H1 (cell line): ENCODE measurements around the gene ANXA4. TPM values are rescaled to one million over a fixed set of nuclear protein-coding genes. Genes with fewer than 3 reads are reported as not detected.

Experiments
- GABPA ChIP-seq: IDR thresholded peaks from 2 replicates; pipeline ENCODE4 v1.6.1; 2011; ENCODE audit warnings: mild to moderate bottlenecking, low read length, moderate library complexity, borderline replicate concordance; ENCODE audit not compliant: insufficient read depth
- POU5F1 ChIP-seq: IDR thresholded peaks from 2 replicates; pipeline ENCODE4 v1.6.1; 2011; ENCODE audit warnings: low read depth, mild to moderate bottlenecking, low read length, moderate library complexity
- ZNF274 ChIP-seq: IDR thresholded peaks from 2 replicates; pipeline ENCODE4 v1.7.0; 2012; ENCODE audit warnings: low read length, borderline replicate concordance; ENCODE audit errors: extremely low read depth
- polyA plus RNA-seq, 7 experiments: library from polyadenylated mRNA; depleted of rRNA in 3 of 7; stranded (reverse) in 5 of 7; unstranded in 2 of 7; fragments of >200 nt in 5 of 7; fragments of 200-250 nt in 2 of 7; gene quantifications; 1 replicate in 5 of 7; 2 replicates in 1 of 7; 4 replicates in 1 of 7; pipeline versions ENCODE4 v1.2.1 to v1.2.3, GENCODE V29; 2011 to 2013; ENCODE audit warnings: missing spikeins in 2 of 7, mixed read lengths in 2 of 7
- total RNA-seq: library from RNA; stranded (reverse); fragmentation: NEBNext Ultra II Directional; extraction: Animal tissue kit (Norgen Biotek cat#: 25700); gene quantifications from 2 replicates; pipeline ENCODE4 v1.2.1, GENCODE V29; 2021

The ANXA4 gene
- total and polyA plus RNA-seq, 2 of the 8 experiments (the other 6 are each of a cell fraction or from before 2014, with no cell fraction given), result 9.4 to 17.6 TPM

DNA sequence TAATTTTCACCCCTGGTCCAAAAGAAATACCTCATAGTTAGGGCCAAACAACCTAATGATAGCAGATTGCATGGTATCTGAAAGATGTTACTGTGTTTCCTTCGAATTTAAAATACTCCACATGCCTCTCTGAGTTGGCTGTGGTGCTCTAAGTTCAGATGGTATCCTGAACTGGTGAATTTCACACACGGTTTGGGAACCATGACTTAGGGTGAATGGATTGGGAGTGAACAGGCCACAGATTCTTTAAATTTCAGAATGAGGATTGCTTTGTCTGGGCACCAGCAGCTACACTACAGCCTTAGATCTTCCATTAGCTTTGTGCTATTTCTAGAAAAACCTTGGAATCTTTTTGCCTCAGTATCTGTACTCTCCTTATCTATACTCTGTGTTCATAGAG lies 93.7 kb downstream of the ANXA4 start (continued):
- no peak for TF ChIP-seq ZNF274
- TF ChIP-seq GABPA, result no peak
- no peak for TF ChIP-seq POU5F1
